T-helper 2 cell (primary cell): ENCODE measurements around the gene LYPD6.

Experiments
- DNase-seq, 5 experiments: peaks; one replicate each; pipeline versions ENCODE4 v3.0.0 to v3.0.0-alpha.2; 2012 to 2022

LYPD6 gene

GRCh38 chr2:149410701-149411484, 80.5 kb downstream of the LYPD6 start:
- no peak for DNase-seq

- no peak for DNase-seq
These were observed 83.1 kb downstream of the LYPD6 start for GRCh38 chr2:149413487-149413886.

- DNase-seq: no peak
These were observed 84.7 kb downstream of the LYPD6 start for GRCh38 chr2:149415086-149415485.

GRCh38 chr2:149418065-149418464, 87.7 kb downstream of the LYPD6 start:
- no peak for DNase-seq

GRCh38 chr2:149420053-149420963, 89.9 kb downstream of the LYPD6 start:
- no peak for DNase-seq

GRCh38 chr2:149421791-149422190, 91.4 kb downstream of the LYPD6 start:
- DNase-seq: no peak

- no peak for DNase-seq
These were observed 92.1 kb downstream of the LYPD6 start for GRCh38 chr2:149422337-149422990.

- no peak for DNase-seq
These were observed 92.6 kb downstream of the LYPD6 start for GRCh38 chr2:149422991-149423338.

GRCh38 chr2:149423630-149424029, 93.2 kb downstream of the LYPD6 start:
- no peak for DNase-seq

- no peak for DNase-seq
These were observed 97.0 kb downstream of the LYPD6 start for GRCh38 chr2:149427387-149427786.

- DNase-seq: no peak
These were observed 98.4 kb downstream of the LYPD6 start for GRCh38 chr2:149428783-149429182.

GRCh38 chr2:149430743-149431736, 100.7 kb downstream of the LYPD6 start:
- DNase-seq: no peak

- DNase-seq: no peak
These were observed 108.1 kb downstream of the LYPD6 start for GRCh38 chr2:149438330-149438960.

- no peak for DNase-seq
These were observed 110.9 kb downstream of the LYPD6 start for GRCh38 chr2:149441255-149441654.

GRCh38 chr2:149442346-149442745, 112.0 kb downstream of the LYPD6 start:
- no peak for DNase-seq

GRCh38 chr2:149443150-149443549, 112.8 kb downstream of the LYPD6 start:
- DNase-seq: no peak

- DNase-seq: no peak
These were observed 116.4 kb downstream of the LYPD6 start for GRCh38 chr2:149446748-149447147.

GRCh38 chr2:149448315-149448714, 117.9 kb downstream of the LYPD6 start:
- DNase-seq: no peak

- DNase-seq: no peak
These were observed 118.6 kb downstream of the LYPD6 start for GRCh38 chr2:149449017-149449416.

GRCh38 chr2:149451417-149452165, 121.2 kb downstream of the LYPD6 start:
- DNase-seq: no peak

- DNase-seq: no peak
These were observed 125.9 kb downstream of the LYPD6 start for GRCh38 chr2:149456285-149456684.
